CD14-positive monocyte (primary cell): ENCODE results near the gene FOXP1. TPM values are rescaled to one million over a fixed set of nuclear protein-coding genes. Genes with fewer than 3 reads are reported as not detected.

ENCODE experiments used
- DNase-seq, 3 donors: peaks; one replicate each; pipeline ENCODE4 v3.0.0-alpha.2; 2011 to 2022
- H2AFZ ChIP-seq: 2 replicates; pipeline ENCODE4 v1.6.0; 2012; ENCODE audit warnings: mild to moderate bottlenecking, low read depth, low read length, inconsistent platforms; ENCODE audit not compliant: insufficient read depth, poor library complexity, severe bottlenecking
- H3K27ac ChIP-seq, 2 donors: 1 replicate in 1 of 2; 2 replicates in 1 of 2; pipeline ENCODE4 v1.5.1; 2012 to 2013; ENCODE audit warnings: low read length in 2 of 2, control low read depth in 1 of 2, inconsistent platforms in 1 of 2, low read depth in 1 of 2, mild to moderate bottlenecking in 1 of 2
- H3K27me3 ChIP-seq, 2 donors: one replicate each; pipeline versions ENCODE4 v1.6.0 to v1.6.1; 2011 to 2013; ENCODE audit warnings: low read length in 2 of 2; ENCODE audit not compliant: control insufficient read depth in 2 of 2, insufficient read depth in 2 of 2
- H3K36me3 ChIP-seq, 2 donors: replicated peaks in 1 of 2; 1 replicate in 1 of 2; 2 replicates in 1 of 2; pipeline versions ENCODE4 v1.5.1 to v1.6.1; 2012 to 2013; ENCODE audit warnings: low read length in 2 of 2, control low read depth in 1 of 2, inconsistent platforms in 1 of 2, mild to moderate bottlenecking in 1 of 2; ENCODE audit not compliant: insufficient read depth in 2 of 2, control insufficient read depth in 1 of 2
- H3K4me1 ChIP-seq, 2 donors: 1 replicate in 1 of 2; 2 replicates in 1 of 2; pipeline versions ENCODE4 v1.5.1 to v1.6.1; 2012 to 2013; ENCODE audit warnings: low read length in 2 of 2, control low read depth in 1 of 2, inconsistent platforms in 1 of 2, mild to moderate bottlenecking in 1 of 2, moderate library complexity in 1 of 2; ENCODE audit not compliant: insufficient read depth in 2 of 2, control insufficient read depth in 1 of 2
- H3K4me2 ChIP-seq: replicated peaks from 2 replicates; pipeline ENCODE3; 2012; ENCODE audit warnings: low read length, moderate library complexity, mild to moderate bottlenecking; ENCODE audit not compliant: poor library complexity, severe bottlenecking; ENCODE audit errors: extremely low read depth
- H3K4me3 ChIP-seq, 3 experiments: fragments of 200-600 bp in 1 of 3; sonication (generic) in 1 of 3; replicated peaks in 1 of 3; 1 replicate in 2 of 3; 2 replicates in 1 of 3; pipeline ENCODE4 v1.5.1; 2011 to 2013; ENCODE audit warnings: low read length in 3 of 3, mild to moderate bottlenecking in 3 of 3, control low read depth in 2 of 3, low read depth in 2 of 3, inconsistent platforms in 1 of 3, moderate library complexity in 1 of 3
- H3K79me2 ChIP-seq: 2 replicates; pipeline ENCODE4 v1.6.0; 2012; ENCODE audit warnings: mild to moderate bottlenecking, control low read depth, inconsistent platforms, low read length, moderate library complexity; ENCODE audit not compliant: insufficient read depth
- H3K9ac ChIP-seq: 2 replicates; pipeline ENCODE4 v1.6.0; 2017; ENCODE audit warnings: low read length, mild to moderate bottlenecking; ENCODE audit not compliant: insufficient read depth, poor library complexity, severe bottlenecking
- H3K9me3 ChIP-seq, 2 donors: replicated peaks in 1 of 2; 1 replicate in 1 of 2; 2 replicates in 1 of 2; pipeline versions ENCODE4 v1.5.1 to v1.6.1; 2012 to 2013; ENCODE audit warnings: low read length in 2 of 2, control low read depth in 1 of 2; ENCODE audit not compliant: control insufficient read depth in 1 of 2, insufficient read depth in 1 of 2
- H4K20me1 ChIP-seq: 2 replicates; pipeline ENCODE4 v1.6.0; 2012; ENCODE audit warnings: mild to moderate bottlenecking, low read length, control low read depth, moderate library complexity; ENCODE audit not compliant: insufficient read depth
- H3K27ac Mint-ChIP-seq, 7 donors: one replicate each; pipeline ENCODE4 v1.8.0; 2020; ENCODE audit warnings: mild to moderate bottlenecking in 7 of 7, mixed read lengths in 7 of 7, moderate library complexity in 6 of 7, inconsistent platforms in 2 of 7
- H3K27me3 Mint-ChIP-seq, 3 donors: one replicate each; pipeline ENCODE4 v1.8.0; 2021 to 2022; ENCODE audit warnings: low read depth in 3 of 3, mild to moderate bottlenecking in 3 of 3, mixed read lengths in 3 of 3, moderate library complexity in 3 of 3, inconsistent platforms in 1 of 3
- H3K36me3 Mint-ChIP-seq, 2 donors: one replicate each; pipeline ENCODE4 v1.8.0; 2020; ENCODE audit warnings: mixed read lengths in 2 of 2, inconsistent platforms in 1 of 2, mild to moderate bottlenecking in 1 of 2
- H3K4me1 Mint-ChIP-seq: one replicate; pipeline ENCODE4 v1.8.0; 2020; ENCODE audit warnings: mild to moderate bottlenecking, mixed read lengths
- H3K4me3 Mint-ChIP-seq, 2 donors: one replicate each; pipeline ENCODE4 v1.8.0; 2020; ENCODE audit warnings: mild to moderate bottlenecking in 2 of 2, mixed read lengths in 2 of 2, moderate library complexity in 1 of 2
- H3K9me3 Mint-ChIP-seq, 7 donors: one replicate each; pipeline ENCODE4 v1.8.0; 2020 to 2022; ENCODE audit warnings: mixed read lengths in 7 of 7, mild to moderate bottlenecking in 6 of 7, moderate library complexity in 6 of 7, inconsistent platforms in 2 of 7
- WGBS: methylation state at CpG from one replicate; pipeline ENCODE4 v1.1.5; 2013; ENCODE audit warnings: missing lambda C conversion rate; ENCODE audit not compliant: insufficient coverage; 5-methylcytosine and 5-hydroxymethylcytosine counted together
- intact Hi-C, 2 donors: fragments of 100-400 bp; cut with micrococcal nuclease; formaldehyde crosslinking; loops; one replicate each; pipeline versions ENCODE4 v1.15.0 to v1.15.1; 2023
- polyA plus RNA-seq, 3 donors: library from polyadenylated mRNA; depleted of rRNA in 1 of 3; unstranded in 2 of 3; stranded (reverse) in 1 of 3; fragments of 300-500 nt in 2 of 3; fragments of >200 nt in 1 of 3; fragmentation: Illumina TruSeq in 2 of 3; gene quantifications; 1 replicate in 2 of 3; 2 replicates in 1 of 3; pipeline ENCODE4 v1.2.3, GENCODE V29; 2012 to 2021
- TF ChIP-seq, protein P1 (sequence below): fragments of 200-600 bp; IDR thresholded peaks from one replicate; pipeline ENCODE4 v1.8.0; 2022; ENCODE audit warnings: antibody characterized with exemption, mild to moderate bottlenecking

The FOXP1 gene
- polyA plus RNA-seq, 3 donors, result 25.7 to 42.6 (median 27.8) TPM

DNA sequence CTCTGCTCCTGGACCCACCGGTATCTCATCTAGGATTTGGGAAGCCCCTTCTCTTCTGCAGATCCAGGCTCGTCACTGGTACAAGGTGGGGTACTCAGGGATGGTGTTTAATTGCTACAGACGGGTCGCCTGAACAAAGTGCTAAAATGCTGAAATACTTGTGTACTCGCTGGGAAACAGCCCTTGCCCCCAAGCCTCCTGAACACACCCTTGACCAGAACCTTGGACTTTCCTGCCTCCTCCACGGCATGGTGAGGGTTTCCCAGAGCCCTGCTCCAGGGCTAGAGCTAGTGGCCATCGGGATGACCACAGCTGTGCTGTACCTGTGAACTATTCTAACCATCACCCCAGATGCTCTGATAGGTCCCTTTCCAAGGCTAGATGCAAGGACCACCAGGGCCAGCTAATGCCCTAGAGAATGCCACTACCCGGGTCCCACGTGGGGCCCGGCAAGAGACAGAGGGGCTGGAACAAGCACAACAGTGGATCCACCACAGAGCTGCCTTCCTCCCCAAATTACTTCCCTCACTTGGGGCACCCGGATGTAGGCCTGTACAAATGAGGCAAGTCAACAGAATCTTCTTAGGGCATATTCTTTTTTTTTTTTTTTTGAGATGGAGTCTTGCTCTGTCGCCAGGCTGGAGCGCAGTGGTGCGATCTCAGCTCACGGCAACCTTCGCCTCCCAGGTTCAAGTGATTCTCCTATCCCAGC lies 267.3 kb downstream of the FOXP1 start:
- H3K27ac ChIP-seq, result no peak overlapping the region
- H3K4me1 Mint-ChIP-seq, result peaks cover 19% of the 10 kb centered on the region
- H3K9ac ChIP-seq, result no peak overlapping the region

DNA sequence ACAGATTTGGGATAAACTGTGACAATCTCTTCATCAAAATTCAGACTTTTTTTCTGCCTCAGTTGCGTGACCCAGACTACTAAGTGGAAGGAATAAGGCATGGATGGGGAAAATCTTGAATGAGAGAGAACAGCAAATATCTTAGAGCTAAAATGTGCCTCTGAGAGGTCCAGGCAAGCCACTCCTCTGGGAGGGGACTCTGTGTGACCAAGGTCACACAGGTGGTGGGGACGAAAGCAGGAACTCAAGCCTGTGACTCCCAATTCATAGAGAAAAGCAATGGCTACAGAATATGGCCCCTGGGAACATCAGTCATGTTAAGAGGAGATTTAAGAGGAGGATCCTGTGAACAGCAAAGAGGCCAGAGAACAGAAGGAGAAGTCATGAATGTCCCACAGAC lies 268.1 kb downstream of the FOXP1 start:
- no peaks in the 10 kb centered on the region for H3K9me3 Mint-ChIP-seq
- H3K9ac ChIP-seq, result no peak overlapping the region
- TF ChIP-seq, protein P1, sequence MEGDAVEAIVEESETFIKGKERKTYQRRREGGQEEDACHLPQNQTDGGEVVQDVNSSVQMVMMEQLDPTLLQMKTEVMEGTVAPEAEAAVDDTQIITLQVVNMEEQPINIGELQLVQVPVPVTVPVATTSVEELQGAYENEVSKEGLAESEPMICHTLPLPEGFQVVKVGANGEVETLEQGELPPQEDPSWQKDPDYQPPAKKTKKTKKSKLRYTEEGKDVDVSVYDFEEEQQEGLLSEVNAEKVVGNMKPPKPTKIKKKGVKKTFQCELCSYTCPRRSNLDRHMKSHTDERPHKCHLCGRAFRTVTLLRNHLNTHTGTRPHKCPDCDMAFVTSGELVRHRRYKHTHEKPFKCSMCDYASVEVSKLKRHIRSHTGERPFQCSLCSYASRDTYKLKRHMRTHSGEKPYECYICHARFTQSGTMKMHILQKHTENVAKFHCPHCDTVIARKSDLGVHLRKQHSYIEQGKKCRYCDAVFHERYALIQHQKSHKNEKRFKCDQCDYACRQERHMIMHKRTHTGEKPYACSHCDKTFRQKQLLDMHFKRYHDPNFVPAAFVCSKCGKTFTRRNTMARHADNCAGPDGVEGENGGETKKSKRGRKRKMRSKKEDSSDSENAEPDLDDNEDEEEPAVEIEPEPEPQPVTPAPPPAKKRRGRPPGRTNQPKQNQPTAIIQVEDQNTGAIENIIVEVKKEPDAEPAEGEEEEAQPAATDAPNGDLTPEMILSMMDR, result no peak
- H3K36me3 ChIP-seq, result peaks cover 0 to 11% of the 10 kb centered on the region in 2 donors
- H3K4me1 ChIP-seq, result peaks cover 0 to 3% of the 10 kb centered on the region in 2 donors
- no peaks in the 10 kb centered on the region for H3K27me3 ChIP-seq
- H3K4me2 ChIP-seq, result no peak overlapping the region
- intact Hi-C loops, result no loop called here
- H3K79me2 ChIP-seq, result peaks cover 37% of the 10 kb centered on the region
- no peak overlapping the region for H2AFZ ChIP-seq
- DNase-seq, result no peak
- H4K20me1 ChIP-seq, result peaks cover 83% of the 10 kb centered on the region
- H3K27ac ChIP-seq, result no peak overlapping the region
- H3K4me3 Mint-ChIP-seq, result no peak overlapping the region
- no peaks in the 10 kb centered on the region for H3K27me3 Mint-ChIP-seq
- H3K27ac Mint-ChIP-seq, result peak overlapping the region in 3 of 7 donors; percentile 14 to 39 (median 20)
- WGBS, result 71% methylated on average over 1 of the region's 2 CpGs
- no peak overlapping the region for H3K4me3 ChIP-seq
- H3K9me3 ChIP-seq, result no peaks in the 10 kb centered on the region
- H3K4me1 Mint-ChIP-seq, result peaks cover 26% of the 10 kb centered on the region
- peaks cover 5 to 25% of the 10 kb centered on the region in 2 donors for H3K36me3 Mint-ChIP-seq

More for the DNA sequence above, 267.3 kb downstream of the FOXP1 start:
- H3K9me3 Mint-ChIP-seq, result no peaks in the 10 kb centered on the region
- Histone ChIP-seq H3K27me3 (no peaks in the 10 kb centered on the region), H2AFZ (no peak overlapping the region), H3K36me3 (peaks cover 0 to 11% of the 10 kb centered on the region in 2 donors), H3K4me1 (no peaks in the 10 kb centered on the region), H4K20me1 (peaks cover 83% of the 10 kb centered on the region), H3K79me2 (peaks cover 38% of the 10 kb centered on the region), H3K9me3 (no peaks in the 10 kb centered on the region), H3K4me3 (no peak overlapping the region), H3K4me2 (no peak overlapping the region)
- WGBS, result 68% methylated on average over 9 of the region's 16 CpGs
- TF ChIP-seq, protein P1, result no peak
- peaks cover 4 to 19% of the 10 kb centered on the region in 2 donors for H3K36me3 Mint-ChIP-seq
- intact Hi-C loops, result no loop called here
- no peak overlapping the region for H3K4me3 Mint-ChIP-seq
- H3K27ac Mint-ChIP-seq, result peak overlapping the region in 3 of 7 donors; percentile 38 to 71 (median 56)
- no peak for DNase-seq
- H3K27me3 Mint-ChIP-seq, result no peaks in the 10 kb centered on the region
